Peyer's patch (tissue), 4 donors: ENCODE results near the gene IVL.

ENCODE experiments used
- CTCF ChIP-seq, 6 experiments: fragments of 450-650 bp in 4 of 6; fragments of 200-600 bp in 2 of 6; sonication (generic) in 1 of 6; IDR thresholded peaks; one replicate each; pipeline ENCODE4 v1.5.1; 2017 to 2019; ENCODE audit warnings: antibody characterized with exemption in 6 of 6, mild to moderate bottlenecking in 3 of 6, moderate library complexity in 1 of 6
- POLR2A ChIP-seq, 2 donors: fragments of 450-650 bp; IDR thresholded peaks; one replicate each; pipeline ENCODE4 v1.5.1; 2017; ENCODE audit warnings: antibody characterized with exemption in 2 of 2, mild to moderate bottlenecking in 2 of 2, moderate library complexity in 2 of 2

- no peak for TF ChIP-seq CTCF (IDR thresholded peaks at IDR 0.05)
- no peak for TF ChIP-seq POLR2A (IDR thresholded peaks at IDR 0.05)
Observed at GRCh38 chr1:152880907-152881306, 27.4 kb upstream of the IVL start.
